NCI-H510A (cell line): ENCODE measurements around the gene SPATS2.

Experiments used
- DNase-seq: peaks from one replicate; lab custom pipeline; 2025; lab: John Stamatoyannopoulos, UW

Gene SPATS2

GRCh38 chr12:49541140-49541861 lies 174.0 kb downstream of the SPATS2 start:
- no peak for DNase-seq

DNA sequence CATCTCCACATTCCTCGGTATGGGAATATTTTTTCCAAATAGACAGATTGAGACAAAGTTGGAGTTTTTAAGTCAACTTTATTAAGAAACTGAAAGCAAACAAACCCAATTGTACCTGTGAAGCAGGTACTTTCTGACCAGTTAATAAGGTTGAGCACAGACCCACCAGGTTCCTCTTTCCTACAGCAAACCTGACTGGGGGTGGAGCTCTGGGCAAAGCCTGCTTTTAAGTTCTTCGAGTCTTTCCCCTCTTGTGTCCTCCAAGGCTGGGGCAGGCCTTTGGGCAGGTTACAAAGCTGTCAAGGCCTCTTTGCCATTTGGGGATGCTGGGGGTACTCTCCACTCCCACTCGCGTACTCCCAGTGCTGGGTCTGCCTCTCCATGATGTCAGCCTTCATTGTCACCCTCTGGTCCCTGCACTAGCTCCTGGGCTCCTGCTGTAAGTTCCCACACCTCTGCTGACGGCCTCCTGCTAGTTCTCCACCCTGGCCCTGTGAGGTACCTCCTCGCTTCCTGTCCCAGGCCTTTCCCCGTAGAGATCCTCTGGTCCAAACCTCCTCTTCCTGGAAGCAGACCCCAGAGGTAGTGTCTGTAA lies 174.7 kb downstream of the SPATS2 start:
- DNase-seq = no peak

DNA sequence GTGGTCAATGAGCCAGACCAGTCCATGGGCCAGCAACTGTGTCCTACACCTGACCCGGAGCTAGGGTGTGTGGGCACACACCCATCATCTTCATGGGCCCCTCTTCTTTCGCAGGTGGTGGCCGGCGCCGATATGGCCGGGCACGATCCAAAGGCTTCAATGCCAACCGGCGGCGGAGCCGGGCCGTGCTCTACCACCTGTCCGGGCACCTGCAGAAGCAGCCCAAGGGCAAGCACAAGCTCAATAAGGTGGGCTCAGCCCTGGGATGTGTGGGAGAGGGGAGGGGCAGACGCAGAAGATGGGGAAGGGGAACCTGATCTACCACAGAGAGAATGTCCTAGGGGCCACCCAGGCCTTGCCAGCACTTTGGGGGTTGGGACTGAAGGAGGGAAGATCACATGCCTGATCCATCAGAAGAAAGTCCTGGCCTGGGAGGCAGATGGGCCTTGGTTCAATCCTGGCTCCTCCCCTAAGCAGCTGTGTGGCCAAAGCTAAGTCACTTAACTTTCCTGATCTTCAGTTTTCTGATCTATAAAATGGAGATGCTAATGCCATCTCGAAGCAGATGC lies 175.4 kb downstream of the SPATS2 start:
- no peak for DNase-seq

DNA sequence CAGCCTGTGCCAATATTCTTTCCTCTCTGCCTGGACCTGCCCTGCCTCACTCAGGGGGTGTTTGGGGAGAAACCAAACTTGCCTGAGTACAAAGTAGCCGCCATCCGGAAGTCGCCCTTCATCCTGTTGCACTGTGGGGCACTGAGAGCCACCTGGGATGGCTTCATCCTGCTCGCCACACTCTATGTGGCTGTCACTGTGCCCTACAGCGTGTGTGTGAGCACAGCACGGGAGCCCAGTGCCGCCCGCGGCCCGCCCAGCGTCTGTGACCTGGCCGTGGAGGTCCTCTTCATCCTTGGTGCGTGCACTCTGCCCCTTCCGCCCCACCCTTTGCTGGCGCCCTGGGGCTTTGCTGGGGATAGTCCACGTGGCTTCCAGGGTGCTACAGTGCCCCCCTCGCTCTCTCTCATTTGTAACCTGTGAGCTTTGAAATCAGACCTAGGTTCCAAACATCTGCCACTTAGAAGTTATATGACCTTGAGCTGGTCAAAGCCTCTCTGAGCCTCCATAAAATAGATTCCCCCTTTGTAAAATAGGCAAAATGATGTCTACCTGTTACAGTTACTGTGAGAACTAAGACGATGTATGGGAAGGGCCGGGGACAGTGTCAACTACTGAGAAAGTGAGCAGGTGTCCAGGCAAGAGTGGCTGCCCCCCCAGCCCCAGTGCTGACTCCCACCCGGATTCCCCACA lies 176.1 kb downstream of the SPATS2 start:
- no peak for DNase-seq

GRCh38 chr12:49543914-49544815 lies 176.9 kb downstream of the SPATS2 start:
- no peak for DNase-seq

- no peak for DNase-seq
Measured at GRCh38 chr12:49545815-49546214, 178.6 kb downstream of the SPATS2 start.

- no peak for DNase-seq
Measured at GRCh38 chr12:49546481-49546880, 179.2 kb downstream of the SPATS2 start.

DNA sequence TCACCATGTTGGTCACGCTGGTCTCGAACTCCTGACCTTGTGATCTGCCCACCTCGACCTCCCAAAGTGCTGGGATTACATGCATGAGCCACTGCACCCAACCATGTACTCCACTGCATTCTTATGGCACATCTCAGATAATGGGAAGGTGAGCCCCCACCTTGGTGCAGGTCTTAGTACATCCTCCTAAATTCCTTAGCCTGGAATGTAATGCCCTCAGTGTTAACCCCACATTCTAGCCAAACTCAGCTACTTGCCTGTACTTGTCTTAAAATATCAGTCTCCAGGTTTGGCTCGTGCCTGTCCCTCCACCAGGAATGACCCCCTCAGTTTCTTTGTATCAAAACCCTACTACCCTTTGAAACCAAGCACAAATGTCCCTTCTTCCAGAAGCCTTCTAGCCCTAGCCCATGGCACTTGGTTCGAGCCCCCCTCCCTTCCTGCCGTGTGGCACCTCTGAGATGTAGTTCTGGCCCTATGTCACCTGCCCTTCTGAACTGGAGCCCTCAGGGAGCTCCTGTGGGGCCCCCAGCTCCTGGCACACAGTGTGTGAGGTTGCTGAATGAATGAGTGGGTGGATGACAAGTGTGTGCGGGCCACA lies 179.9 kb downstream of the SPATS2 start:
- no peak for DNase-seq

GRCh38 chr12:49548481-49548821 lies 181.2 kb downstream of the SPATS2 start:
- DNase-seq = no peak

DNA sequence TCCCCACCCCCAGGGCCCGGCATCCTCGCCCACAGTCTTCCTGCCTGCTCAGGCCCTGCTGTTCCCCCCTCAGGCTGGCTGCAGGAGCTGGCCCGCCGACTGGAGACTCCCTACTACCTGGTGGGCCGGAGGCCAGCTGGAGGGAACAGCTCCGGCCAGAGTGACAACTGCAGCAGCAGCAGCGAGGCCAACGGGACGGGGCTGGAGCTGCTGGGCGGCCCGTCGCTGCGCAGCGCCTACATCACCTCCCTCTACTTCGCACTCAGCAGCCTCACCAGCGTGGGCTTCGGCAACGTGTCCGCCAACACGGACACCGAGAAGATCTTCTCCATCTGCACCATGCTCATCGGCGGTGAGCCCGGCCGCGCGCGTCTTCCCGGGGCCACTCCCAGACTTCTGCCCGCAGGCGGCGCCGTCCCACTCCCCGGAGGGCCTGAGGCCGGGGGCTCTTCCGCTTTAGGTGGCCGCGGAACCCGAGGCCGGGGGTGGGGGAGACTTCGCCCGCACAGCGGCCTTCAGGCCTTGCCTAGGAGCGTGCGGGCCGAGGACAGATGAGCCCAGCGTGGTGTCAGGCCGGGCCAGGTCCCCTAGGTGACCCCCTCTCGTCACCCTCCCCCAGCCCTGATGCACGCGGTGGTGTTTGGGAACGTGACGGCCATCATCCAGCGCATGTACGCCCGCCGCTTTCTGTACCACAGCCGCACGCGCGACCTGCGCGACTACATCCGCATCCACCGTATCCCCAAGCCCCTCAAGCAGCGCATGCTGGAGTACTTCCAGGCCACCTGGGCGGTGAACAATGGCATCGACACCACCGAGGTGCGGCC lies 181.8 kb downstream of the SPATS2 start:
- no peak for DNase-seq

DNA sequence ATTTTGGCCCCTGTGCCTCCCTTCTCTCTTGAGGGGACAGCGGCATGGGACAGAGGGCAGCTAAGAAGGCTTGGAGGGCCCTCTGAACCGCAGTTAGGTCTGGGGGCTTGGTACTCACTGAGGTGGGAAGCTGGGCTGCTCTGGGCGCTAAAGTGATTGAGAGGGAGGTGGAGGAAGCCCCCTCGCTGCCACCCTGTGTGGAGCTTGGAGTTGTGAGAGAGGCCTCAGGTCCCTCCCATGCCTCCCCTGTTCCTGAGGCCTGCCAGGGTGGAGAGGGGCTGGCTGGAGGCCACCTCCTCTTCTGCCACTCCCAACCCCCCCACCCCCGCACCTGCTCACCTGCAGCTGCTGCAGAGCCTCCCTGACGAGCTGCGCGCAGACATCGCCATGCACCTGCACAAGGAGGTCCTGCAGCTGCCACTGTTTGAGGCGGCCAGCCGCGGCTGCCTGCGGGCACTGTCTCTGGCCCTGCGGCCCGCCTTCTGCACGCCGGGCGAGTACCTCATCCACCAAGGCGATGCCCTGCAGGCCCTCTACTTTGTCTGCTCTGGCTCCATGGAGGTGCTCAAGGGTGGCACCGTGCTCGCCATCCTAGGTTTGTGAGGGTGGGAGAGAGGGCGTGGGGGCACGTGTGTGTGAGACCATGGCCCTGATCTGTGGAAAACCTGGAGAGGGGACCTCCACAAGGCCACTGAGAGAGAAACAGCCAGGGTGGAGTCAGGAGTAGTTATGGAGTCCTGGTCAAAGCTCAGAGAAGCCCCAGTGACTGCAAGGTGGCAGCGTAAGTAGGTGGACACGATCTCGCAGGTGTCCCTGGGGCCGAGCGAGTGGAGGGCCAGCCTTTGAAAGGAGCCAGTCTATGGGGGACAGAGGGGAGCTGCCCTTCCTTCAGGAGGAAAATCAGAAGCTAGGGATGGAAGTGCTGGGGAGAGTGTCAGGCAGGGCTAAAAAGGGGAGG lies 182.8 kb downstream of the SPATS2 start:
- peak; percentile 92 for DNase-seq

DNA sequence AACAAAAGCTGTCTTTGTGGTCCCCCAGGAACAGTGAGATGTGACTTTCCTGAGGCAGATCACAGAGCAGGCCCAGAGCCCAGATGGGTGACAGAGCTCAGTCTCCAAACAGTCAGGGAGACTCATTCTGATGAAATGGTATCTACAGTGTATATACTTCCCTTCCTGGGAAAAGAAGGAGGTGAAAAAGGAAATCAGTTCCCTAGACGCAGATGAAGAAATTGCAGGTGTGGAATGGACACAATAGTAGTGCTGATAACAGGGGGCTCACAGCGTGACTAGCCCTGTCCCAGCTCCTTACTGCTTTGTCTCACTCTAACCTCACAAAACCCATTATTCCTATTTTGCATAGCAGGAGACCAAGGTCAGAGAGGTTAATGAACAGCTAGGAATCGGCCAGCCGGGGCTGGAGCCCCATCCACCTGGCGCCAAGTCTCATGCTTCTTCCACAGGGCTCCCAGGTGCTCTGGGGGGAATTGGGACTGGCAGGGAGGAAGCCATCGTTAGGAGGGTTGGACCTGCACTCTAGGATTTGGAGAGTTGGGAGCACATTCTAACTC lies 183.5 kb downstream of the SPATS2 start:
- no peak for DNase-seq

GRCh38 chr12:49552014-49552413 lies 184.8 kb downstream of the SPATS2 start:
- no peak for DNase-seq

GRCh38 chr12:49552425-49552824 lies 185.2 kb downstream of the SPATS2 start:
- DNase-seq = no peak

DNA sequence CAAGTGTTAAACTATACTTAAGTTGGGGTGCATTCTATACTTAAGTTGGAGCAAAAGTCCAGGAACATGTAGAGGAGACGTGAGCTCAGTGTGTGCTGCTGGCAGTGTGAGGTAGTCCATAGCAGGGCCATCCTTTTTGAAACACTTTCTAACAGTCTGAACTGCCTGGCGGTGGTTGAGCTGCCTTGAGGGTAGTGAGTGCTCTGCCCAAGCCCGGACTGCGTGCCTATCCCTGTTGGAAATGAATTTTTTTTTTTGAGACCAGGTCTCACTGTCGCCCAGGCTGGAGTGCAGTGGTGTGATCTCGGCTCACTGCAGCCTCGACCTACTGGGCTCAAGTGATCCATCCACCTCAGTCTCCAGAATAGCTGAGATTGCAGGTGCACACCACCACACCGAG lies 185.6 kb downstream of the SPATS2 start:
- DNase-seq = no peak

- peak; percentile 33 for DNase-seq
Measured at GRCh38 chr12:49553512-49554088, 186.3 kb downstream of the SPATS2 start.

- no peak for DNase-seq
Measured at GRCh38 chr12:49554266-49554665, 187.0 kb downstream of the SPATS2 start.

GRCh38 chr12:49555631-49556390 lies 188.5 kb downstream of the SPATS2 start:
- no peak for DNase-seq
